Breast epithelium (tissue), 4 donors: ENCODE data around the gene ARHGEF17. TPM values are rescaled to one million over a fixed set of nuclear protein-coding genes. Genes with fewer than 3 reads are reported as not detected.

Source experiments
- DNase-seq, 2 donors: peaks; one replicate each; pipeline ENCODE4 v3.0.0-alpha.2; 2019; ENCODE audit warnings: low spot score in 2 of 2
- H3K27ac ChIP-seq, 2 donors: fragments of 200-600 bp; sonication (generic) in 1 of 2; one replicate each; pipeline ENCODE4 v1.5.1; 2016 to 2019; ENCODE audit warnings: mild to moderate bottlenecking in 1 of 2
- H3K27me3 ChIP-seq, 2 donors: fragments of 200-600 bp; sonication (generic) in 1 of 2; one replicate each; pipeline versions ENCODE4 v1.5.1 to v1.6.0; 2017 to 2019; ENCODE audit warnings: control low read depth in 1 of 2, mild to moderate bottlenecking in 1 of 2
- H3K36me3 ChIP-seq: fragments of 200-600 bp; one replicate; pipeline ENCODE4 v1.5.1; 2019
- H3K4me1 ChIP-seq, 2 donors: fragments of 200-600 bp; sonication (generic); one replicate each; pipeline ENCODE4 v1.5.1; 2016 to 2019; ENCODE audit warnings: control low read depth in 1 of 2
- H3K4me3 ChIP-seq, 3 donors: fragments of 200-600 bp; sonication (generic); 1 replicate in 2 of 3; 2 replicates in 1 of 3; pipeline ENCODE4 v1.5.1; 2016 to 2019; ENCODE audit warnings: mild to moderate bottlenecking in 3 of 3, moderate library complexity in 2 of 3
- H3K9me3 ChIP-seq, 2 donors: fragments of 200-600 bp; sonication (generic) in 1 of 2; one replicate each; pipeline ENCODE4 v1.5.1; 2016 to 2019; ENCODE audit warnings: control low read depth in 1 of 2
- CTCF ChIP-seq, 3 donors: fragments of 450-650 bp; IDR thresholded peaks; one replicate each; pipeline ENCODE4 v1.5.1; 2016 to 2017; ENCODE audit warnings: antibody characterized with exemption in 3 of 3, mild to moderate bottlenecking in 3 of 3, moderate library complexity in 3 of 3
- POLR2A ChIP-seq: fragments of 450-650 bp; IDR thresholded peaks from one replicate; pipeline ENCODE4 v1.6.1; 2016; ENCODE audit warnings: antibody characterized with exemption, mild to moderate bottlenecking, moderate library complexity
- POLR2AphosphoS5 ChIP-seq, 3 donors: sonication (generic); formaldehyde crosslinking; IDR thresholded peaks; one replicate each; pipeline ENCODE4 v1.6.1; 2017; ENCODE audit warnings: antibody characterized with exemption in 3 of 3
- intact Hi-C: fragments of 100-400 bp; cut with DNase I; formaldehyde crosslinking; loops from one replicate; pipeline ENCODE4 v1.15.1; 2023; ENCODE audit warnings: low total_unique reads
- total RNA-seq, 3 donors: library from RNA; depleted of rRNA; stranded (reverse); fragments of >200 nt; gene quantifications; one replicate each; pipeline ENCODE4 v1.1.0, GENCODE V29; 2016

The ARHGEF17 gene
- total RNA-seq, 3 donors from 2014 or later: 28.8 to 54.7 (median 38.2) TPM

DNA sequence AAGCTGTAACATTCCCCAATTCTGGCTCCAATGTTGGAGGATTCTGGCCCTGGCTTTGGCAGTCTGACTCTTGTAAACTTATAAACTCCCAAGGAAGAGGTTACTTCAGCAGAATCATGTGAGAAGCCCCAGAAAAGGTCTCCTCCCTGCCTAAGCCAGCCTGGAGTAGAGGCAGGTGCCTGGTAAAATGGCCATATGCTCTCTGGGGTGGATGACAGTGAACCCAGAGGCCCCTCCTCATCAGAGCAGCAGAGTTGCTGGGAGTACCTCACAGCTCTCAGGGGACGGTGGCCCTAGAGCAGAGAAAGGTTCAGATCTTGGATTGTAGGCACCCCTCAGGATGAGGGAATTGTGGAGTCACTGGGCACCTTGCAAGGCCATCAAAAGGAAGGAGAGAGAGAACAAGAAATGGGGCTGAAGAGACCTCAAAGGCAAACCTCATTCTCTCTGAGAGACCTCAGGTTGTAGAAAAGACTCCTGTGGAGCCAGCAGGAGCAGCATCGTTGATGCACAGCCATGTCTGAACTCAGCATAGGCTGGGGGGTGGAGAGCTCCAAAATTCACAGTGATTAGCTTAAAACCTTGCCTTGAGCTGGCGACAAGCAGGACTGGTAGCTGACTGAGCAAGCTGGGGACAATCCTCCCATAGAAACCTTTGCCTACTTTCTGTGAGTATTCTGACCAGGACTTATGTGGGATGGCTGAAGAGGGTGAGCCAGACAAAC lies 40.8 kb upstream of the ARHGEF17 start:
- TF ChIP-seq POLR2A (no peak), POLR2AphosphoS5 (IDR thresholded peaks at IDR 0.05) (no peak), CTCF (IDR thresholded peaks at IDR 0.05) (no peak)
- Histone ChIP-seq H3K27ac (no peak overlapping the region), H3K27me3 (peaks cover 4 to 17% of the 10 kb centered on the region in 2 donors), H3K4me3 (no peak overlapping the region), H3K4me1 (peaks cover 0 to 5% of the 10 kb centered on the region in 2 donors), H3K9me3 (no peaks in the 10 kb centered on the region), H3K36me3 (no peaks in the 10 kb centered on the region)
- no peak for DNase-seq
- intact Hi-C loops: no loop called here

DNA sequence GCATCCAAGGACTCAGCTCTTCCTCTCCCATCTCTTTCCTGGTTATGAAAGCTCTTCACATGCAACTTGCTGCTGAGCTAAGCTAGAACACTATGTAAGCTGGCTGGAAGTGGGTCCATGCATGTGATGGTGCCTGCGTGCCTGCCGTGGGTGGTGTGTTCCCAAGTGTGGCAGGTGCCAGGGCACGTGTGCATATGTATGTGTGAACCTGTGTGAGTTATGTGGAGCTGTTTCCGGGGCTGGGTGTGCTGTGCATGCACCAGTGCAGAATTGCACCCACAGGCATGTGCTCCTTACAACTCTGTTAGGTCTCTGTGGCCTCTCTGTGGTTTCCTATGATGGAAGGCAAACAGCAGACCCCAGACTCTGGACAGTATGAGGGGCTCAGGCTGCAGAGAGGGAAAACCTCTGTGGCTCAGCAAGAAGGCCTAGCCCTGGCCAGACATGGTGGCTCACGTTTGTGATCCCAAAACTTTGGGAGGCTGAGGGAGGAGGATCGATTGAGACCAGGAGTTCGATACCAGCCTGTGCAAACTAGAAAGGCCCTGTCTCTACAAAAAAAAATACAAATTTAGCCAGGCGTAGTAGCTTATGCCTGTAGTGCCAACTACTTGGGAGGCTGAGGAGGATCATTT lies 40.1 kb upstream of the ARHGEF17 start:
- no peak for DNase-seq
- intact Hi-C loops: no loop called here

DNA sequence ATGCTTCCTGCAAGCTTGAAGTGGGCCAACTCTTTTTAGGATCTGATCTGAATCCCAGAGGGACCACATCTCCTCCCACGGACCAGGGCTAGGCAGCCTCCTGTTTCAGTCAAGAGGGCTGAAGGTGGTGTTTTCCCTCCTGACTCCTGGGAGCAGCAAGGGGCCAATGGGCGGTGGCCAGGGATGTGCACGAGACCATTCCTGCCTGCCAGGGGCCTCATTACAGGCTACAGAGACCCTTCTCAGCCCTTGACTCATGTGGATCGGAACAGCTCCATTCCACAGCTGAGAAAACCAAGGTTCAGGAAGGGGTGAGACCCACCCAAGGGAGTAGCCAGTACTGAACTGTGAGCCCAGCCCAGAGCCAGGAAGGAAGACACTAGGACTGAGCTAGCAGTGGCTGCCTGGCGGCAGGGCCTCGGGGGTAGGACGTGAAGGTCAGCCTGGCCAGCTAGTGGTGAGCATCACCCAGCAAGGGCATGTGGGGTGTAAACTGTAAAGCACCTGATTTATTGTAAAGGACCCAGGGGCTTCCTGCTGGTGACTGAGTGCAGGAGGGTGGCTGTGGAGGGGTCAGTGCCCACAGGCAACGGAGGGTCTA lies 39.3 kb upstream of the ARHGEF17 start:
- H3K27me3 ChIP-seq: peaks cover 4 to 17% of the 10 kb centered on the region in 2 donors
- intact Hi-C loops: no loop called here
- DNase-seq: no peak
- H3K4me1 ChIP-seq: peaks cover 0 to 5% of the 10 kb centered on the region in 2 donors
- H3K36me3 ChIP-seq: no peaks in the 10 kb centered on the region
- H3K9me3 ChIP-seq: no peaks in the 10 kb centered on the region
- H3K4me3 ChIP-seq: no peak overlapping the region
- no peak overlapping the region for H3K27ac ChIP-seq
- TF ChIP-seq CTCF (IDR thresholded peaks at IDR 0.05): no peak
- no peak for TF ChIP-seq POLR2A
- TF ChIP-seq POLR2AphosphoS5 (IDR thresholded peaks at IDR 0.05): no peak

More for the DNA sequence above, 40.1 kb upstream of the ARHGEF17 start:
- TF ChIP-seq CTCF (IDR thresholded peaks at IDR 0.05) (no peak), POLR2AphosphoS5 (IDR thresholded peaks at IDR 0.05) (no peak), POLR2A (no peak)
- H3K27ac ChIP-seq: no peak overlapping the region
- peaks cover 4 to 17% of the 10 kb centered on the region in 2 donors for H3K27me3 ChIP-seq
- H3K36me3 ChIP-seq: no peaks in the 10 kb centered on the region
- no peaks in the 10 kb centered on the region for H3K9me3 ChIP-seq
- H3K4me1 ChIP-seq: peaks cover 0 to 5% of the 10 kb centered on the region in 2 donors
- H3K4me3 ChIP-seq: no peak overlapping the region

GRCh38 chr11:73269459-73270015 lies 38.5 kb upstream of the ARHGEF17 start:
- DNase-seq: no peak
- Histone ChIP-seq H3K36me3 (no peaks in the 10 kb centered on the region), H3K4me3 (no peak overlapping the region), H3K27me3 (peaks cover 0 to 10% of the 10 kb centered on the region in 2 donors), H3K27ac (no peak overlapping the region), H3K4me1 (peaks cover 0 to under 1% of the 10 kb centered on the region in 2 donors), H3K9me3 (no peaks in the 10 kb centered on the region)
- intact Hi-C loops: no loop called here
- TF ChIP-seq POLR2AphosphoS5 (IDR thresholded peaks at IDR 0.05) (no peak), POLR2A (no peak), CTCF (IDR thresholded peaks at IDR 0.05) (no peak)
